CD4-positive, alpha-beta memory T cell (primary cell): ENCODE results near the gene CNST. TPM values are rescaled to one million over a fixed set of nuclear protein-coding genes. Genes with fewer than 3 reads are reported as not detected.
"Not testable (repeated sequence)": the region's sequence is repeated elsewhere in the genome, so short reads cannot be mapped to it uniquely, and the experiment has no call there.

Experiments used
- CTCF ChIA-PET: fragments of 350-600 bp; sonication (Branson Sonifier 250); formaldehyde crosslinking; loops from one replicate; lab custom pipeline; 2021; ENCODE audit warnings: inconsistent platforms; ENCODE audit not compliant: partially characterized antibody; lab: Charles Lee
- POLR2A ChIA-PET: fragments of 350-600 bp; sonication (Branson Sonifier 250); formaldehyde crosslinking; loops from one replicate; lab custom pipeline; 2021; ENCODE audit not compliant: partially characterized antibody; lab: Charles Lee
- DNase-seq, 5 donors: peaks; one replicate each; pipeline versions ENCODE4 v3.0.0 to v3.0.0-alpha.2; 2020 to 2022; ENCODE audit warnings: mixed read lengths in 1 of 5
- H3K27ac ChIP-seq: one replicate; pipeline ENCODE4 v1.7.0; 2013; ENCODE audit warnings: low read depth, low read length
- H3K27me3 ChIP-seq: 2 replicates; pipeline ENCODE4 v1.7.0; 2013; ENCODE audit warnings: mild to moderate bottlenecking, low read length, moderate library complexity; ENCODE audit not compliant: insufficient read depth
- H3K36me3 ChIP-seq: 2 replicates; pipeline ENCODE4 v1.7.0; 2013; ENCODE audit warnings: mild to moderate bottlenecking, low read length, moderate library complexity; ENCODE audit not compliant: insufficient read depth
- H3K4me1 ChIP-seq: 2 replicates; pipeline ENCODE4 v1.7.0; 2013; ENCODE audit warnings: mild to moderate bottlenecking, low read length, moderate library complexity; ENCODE audit not compliant: insufficient read depth
- H3K4me3 ChIP-seq, 2 donors: one replicate each; pipeline ENCODE4 v1.7.0; 2013; ENCODE audit warnings: low read length in 2 of 2, mild to moderate bottlenecking in 1 of 2
- H3K9me3 ChIP-seq, 2 donors: one replicate each; pipeline ENCODE4 v1.7.0; 2013; ENCODE audit warnings: low read length in 2 of 2, control low read depth in 1 of 2; ENCODE audit not compliant: control insufficient read depth in 1 of 2
- H3K27ac Mint-ChIP-seq, 7 donors: one replicate each; pipeline ENCODE4 v1.8.0; 2020 to 2021; ENCODE audit warnings: mixed read lengths in 7 of 7, mild to moderate bottlenecking in 6 of 7, inconsistent platforms in 3 of 7, moderate library complexity in 3 of 7
- H3K27me3 Mint-ChIP-seq, 2 donors: one replicate each; pipeline ENCODE4 v1.8.0; 2020 to 2021; ENCODE audit warnings: mixed read lengths in 2 of 2
- H3K36me3 Mint-ChIP-seq, 2 donors: one replicate each; pipeline ENCODE4 v1.8.0; 2020 to 2021; ENCODE audit warnings: mixed read lengths in 2 of 2, inconsistent platforms in 1 of 2, mild to moderate bottlenecking in 1 of 2
- H3K4me1 Mint-ChIP-seq, 4 donors: one replicate each; pipeline ENCODE4 v1.8.0; 2020 to 2021; ENCODE audit warnings: mixed read lengths in 4 of 4, mild to moderate bottlenecking in 1 of 4
- H3K4me3 Mint-ChIP-seq, 8 donors: one replicate each; pipeline ENCODE4 v1.8.0; 2020 to 2021; ENCODE audit warnings: mixed read lengths in 8 of 8, mild to moderate bottlenecking in 7 of 8, moderate library complexity in 6 of 8, inconsistent platforms in 3 of 8
- H3K9me3 Mint-ChIP-seq, 8 donors: one replicate each; pipeline ENCODE4 v1.8.0; 2020 to 2021; ENCODE audit warnings: mixed read lengths in 8 of 8, mild to moderate bottlenecking in 5 of 8, inconsistent platforms in 3 of 8, moderate library complexity in 1 of 8
- intact Hi-C: fragments of 100-400 bp; cut with micrococcal nuclease; formaldehyde crosslinking; loops from one replicate; pipeline ENCODE4 v1.15.1; 2023
- polyA plus RNA-seq, 2 donors: library from polyadenylated mRNA; unstranded; fragments of 300-500 nt; fragmentation: Illumina TruSeq; gene quantifications; one replicate each; pipeline ENCODE4 v1.2.3, GENCODE V29; 2021
- total RNA-seq, 2 experiments: library from RNA; stranded (reverse); gene quantifications; one replicate each; pipeline ENCODE4 v1.2.3, GENCODE V29; 2021

Gene CNST
- total and polyA plus RNA-seq, 4 experiments from 2014 or later, result 36.2 to 103 (median 78.1) TPM

GRCh38 chr1:246712428-246712827, 146.2 kb downstream of the CNST start:
- H3K4me3 Mint-ChIP-seq, H3K27me3 ChIP-seq, H3K27ac ChIP-seq, POLR2A ChIA-PET, DNase-seq, H3K4me1 Mint-ChIP-seq, intact Hi-C loops, H3K4me1 ChIP-seq, H3K36me3 ChIP-seq, H3K9me3 Mint-ChIP-seq, H3K4me3 ChIP-seq, H3K36me3 Mint-ChIP-seq, H3K27ac Mint-ChIP-seq, H3K9me3 ChIP-seq: not testable (repeated sequence)
- CTCF ChIA-PET, result interaction anchor here (1.3 kb wide), 1 partner anchor 11 kb away, joined by 3 read pairs; the partner anchor contains the start of gene SCCPDH
- H3K27me3 Mint-ChIP-seq, result peaks cover 8 to 16% of the 10 kb centered on the region in 2 donors

Other genes starting within 250 kb of the CNST start
- 10 to 100 TPM; 19.5 to 19.7 TPM for gene SMYD3, start 59.2 kb upstream of the CNST start, total RNA-seq
- gene SMYD3, start 59.2 kb upstream of the CNST start, polyA plus RNA-seq, result 10 to 100 TPM; 26.0 to 28.9 TPM
- 1 to 10 TPM; 8.8 to 9.6 TPM for gene TFB2M, start 195 bp upstream of the CNST start, total RNA-seq
- 10 to 100 TPM; 16.4 to 29.0 TPM for gene TFB2M, start 195 bp upstream of the CNST start, polyA plus RNA-seq
- 1 to 10 TPM; 2.4 to 3.0 TPM for gene SCCPDH, start 158.0 kb downstream of the CNST start, total RNA-seq
- 1 to 10 TPM; 3.4 to 4.8 TPM for gene SCCPDH, start 158.0 kb downstream of the CNST start, polyA plus RNA-seq